ENCODE data around the gene COX14. TPM values are rescaled to one million over a fixed set of nuclear protein-coding genes. Genes with fewer than 3 reads are reported as not detected.
A peak's percentile ranks its signal among the peaks of the same experiment; 100 is the strongest.

The COX14 gene
- total RNA-seq, 1 experiment from 2014 or later, result 74.5 TPM

DNA sequence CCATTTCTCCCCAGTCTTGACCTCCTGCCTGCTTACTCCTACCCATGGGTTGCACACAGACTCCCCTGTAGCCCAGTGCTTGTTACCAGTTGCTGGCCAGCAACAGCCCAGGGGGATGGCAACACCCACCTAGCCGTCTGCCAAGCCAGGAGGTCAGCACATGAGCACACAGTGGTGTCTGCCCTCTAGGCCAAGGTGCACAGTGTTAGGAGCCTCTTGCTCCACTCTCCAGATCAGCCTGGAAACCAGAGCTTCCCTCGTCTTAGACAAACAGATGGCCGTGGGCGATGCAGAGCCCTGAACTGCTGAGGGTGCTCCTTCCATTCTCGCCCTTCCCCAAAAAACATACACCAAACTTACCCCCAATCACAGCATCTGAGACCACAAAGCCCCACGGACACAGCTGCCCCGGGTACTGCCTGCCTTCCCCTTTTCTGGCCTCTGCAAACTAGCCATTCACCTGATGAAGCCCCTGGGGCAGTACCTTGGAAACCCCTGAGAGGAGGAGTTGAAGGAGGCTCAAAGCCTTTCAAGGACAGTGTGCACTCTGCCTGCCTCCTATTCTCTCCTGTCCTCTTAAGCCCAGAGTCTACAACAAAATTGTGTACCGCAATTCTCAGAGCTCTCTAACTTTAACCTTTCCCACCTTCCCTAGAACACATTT lies 9.3 kb upstream of the COX14 start:
- in situ Hi-C loops (cut with HindIII; ENCODE audit: low pct_unique_long_range_greater_than_20kb, low sequenced_read_pairs) (no loop called here), intact Hi-C loops (cut with micrococcal nuclease; ENCODE audit: unreplicated experiment) (no loop called here)
- ChIA-PET POLR2A (interaction anchor here (0.6 kb wide), 1 partner anchor 13 kb away, joined by 3 read pairs; no protein-coding TSS in a partner anchor), CTCF (interaction anchor here (0.5 to 2.5 kb wide), 3 partner anchors 9 to 212 kb away, joined by 4 to 12 read pairs (median 4); partner anchors contain the start of gene COX14)
- Histone ChIP-seq H3K27me3 (ENCODE audit: control insufficient read depth, insufficient read depth, low read length) (no peaks in the 10 kb centered on the region), H3K4me1 (ENCODE audit: control insufficient read depth, insufficient read depth, low read length) (peaks cover 7% of the 10 kb centered on the region; the same call in 1 of the 2 replicates), H3K9me3 (ENCODE audit: control insufficient read depth, insufficient read depth, low read depth, low read length) (no peaks in the 10 kb centered on the region), H3K27ac (ENCODE audit: low read length) (no peak overlapping the region), H3K4me3 (ENCODE audit: low read depth in 2 of 2, low read length in 2 of 2) (no peak overlapping the region), H3K36me3 (ENCODE audit: control insufficient read depth, insufficient read depth, low read length) (no peaks in the 10 kb centered on the region)
- ATAC-seq (peak; percentile 37), DNase-seq (ENCODE audit: low read depth, low spot score) (no peak)
- no TSS peak for BruUV-seq (replicated peaks)
- 0 out of 2 replicates have a peak, but pooled peaks have one; percentile 13 for TF ChIP-seq POLR2AphosphoS5 (IDR thresholded peaks at IDR 0.05; ENCODE audit: low read depth, low read length)
- TF ChIP-seq TCF7L2 (IDR thresholded peaks at IDR 0.05; ENCODE audit: low read depth, low read length), result no peak

DNA sequence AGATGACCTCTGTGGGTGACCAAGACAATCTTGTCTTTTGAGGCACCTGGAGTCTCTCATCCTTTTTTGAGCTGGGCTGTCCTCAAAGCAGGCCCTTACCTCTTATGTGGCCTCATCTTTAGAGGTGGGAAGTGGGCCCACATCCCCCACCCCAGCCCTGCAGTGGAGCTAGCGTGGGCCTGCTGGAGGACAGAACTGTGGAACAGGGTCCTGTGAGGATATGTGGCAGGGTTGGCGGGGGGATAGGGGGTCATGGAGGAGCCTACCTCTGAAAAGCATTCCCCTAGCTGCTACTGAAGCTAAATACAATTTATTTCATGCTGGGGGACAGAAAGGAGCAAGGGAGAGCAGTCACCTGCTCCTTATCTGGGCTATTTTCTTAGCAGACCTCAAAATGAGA lies 8.7 kb upstream of the COX14 start:
- Histone ChIP-seq H3K4me3 (ENCODE audit: low read depth in 2 of 2, low read length in 2 of 2) (no peak overlapping the region), H3K9me3 (ENCODE audit: control insufficient read depth, insufficient read depth, low read depth, low read length) (no peaks in the 10 kb centered on the region), H3K27ac (ENCODE audit: low read length) (no peak overlapping the region), H3K4me1 (ENCODE audit: control insufficient read depth, insufficient read depth, low read length) (peaks cover 7% of the 10 kb centered on the region; the same call in 1 of the 2 replicates), H3K36me3 (ENCODE audit: control insufficient read depth, insufficient read depth, low read length) (no peaks in the 10 kb centered on the region), H3K27me3 (ENCODE audit: control insufficient read depth, insufficient read depth, low read length) (no peaks in the 10 kb centered on the region)
- ATAC-seq (no peak), DNase-seq (ENCODE audit: low read depth, low spot score) (no peak)
- intact Hi-C loops (cut with micrococcal nuclease; ENCODE audit: unreplicated experiment), result no loop called here
- POLR2A ChIA-PET, result no interaction called here
- BruUV-seq (replicated peaks), result no TSS peak
- in situ Hi-C loops (cut with HindIII; ENCODE audit: low pct_unique_long_range_greater_than_20kb, low sequenced_read_pairs), result no loop called here
- TF ChIP-seq TCF7L2 (IDR thresholded peaks at IDR 0.05; ENCODE audit: low read depth, low read length) (no peak), SIN3A (IDR thresholded peaks at IDR 0.05; ENCODE audit: borderline replicate concordance, insufficient read depth, low read depth, low read length) (no peak), POLR2AphosphoS5 (IDR thresholded peaks at IDR 0.05; ENCODE audit: low read depth, low read length) (no peak)
- TF ChIP-seq, protein P1, sequence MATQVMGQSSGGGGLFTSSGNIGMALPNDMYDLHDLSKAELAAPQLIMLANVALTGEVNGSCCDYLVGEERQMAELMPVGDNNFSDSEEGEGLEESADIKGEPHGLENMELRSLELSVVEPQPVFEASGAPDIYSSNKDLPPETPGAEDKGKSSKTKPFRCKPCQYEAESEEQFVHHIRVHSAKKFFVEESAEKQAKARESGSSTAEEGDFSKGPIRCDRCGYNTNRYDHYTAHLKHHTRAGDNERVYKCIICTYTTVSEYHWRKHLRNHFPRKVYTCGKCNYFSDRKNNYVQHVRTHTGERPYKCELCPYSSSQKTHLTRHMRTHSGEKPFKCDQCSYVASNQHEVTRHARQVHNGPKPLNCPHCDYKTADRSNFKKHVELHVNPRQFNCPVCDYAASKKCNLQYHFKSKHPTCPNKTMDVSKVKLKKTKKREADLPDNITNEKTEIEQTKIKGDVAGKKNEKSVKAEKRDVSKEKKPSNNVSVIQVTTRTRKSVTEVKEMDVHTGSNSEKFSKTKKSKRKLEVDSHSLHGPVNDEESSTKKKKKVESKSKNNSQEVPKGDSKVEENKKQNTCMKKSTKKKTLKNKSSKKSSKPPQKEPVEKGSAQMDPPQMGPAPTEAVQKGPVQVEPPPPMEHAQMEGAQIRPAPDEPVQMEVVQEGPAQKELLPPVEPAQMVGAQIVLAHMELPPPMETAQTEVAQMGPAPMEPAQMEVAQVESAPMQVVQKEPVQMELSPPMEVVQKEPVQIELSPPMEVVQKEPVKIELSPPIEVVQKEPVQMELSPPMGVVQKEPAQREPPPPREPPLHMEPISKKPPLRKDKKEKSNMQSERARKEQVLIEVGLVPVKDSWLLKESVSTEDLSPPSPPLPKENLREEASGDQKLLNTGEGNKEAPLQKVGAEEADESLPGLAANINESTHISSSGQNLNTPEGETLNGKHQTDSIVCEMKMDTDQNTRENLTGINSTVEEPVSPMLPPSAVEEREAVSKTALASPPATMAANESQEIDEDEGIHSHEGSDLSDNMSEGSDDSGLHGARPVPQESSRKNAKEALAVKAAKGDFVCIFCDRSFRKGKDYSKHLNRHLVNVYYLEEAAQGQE (IDR thresholded peaks at IDR 0.05; ENCODE audit: insufficient read depth in 1 of 2, low read depth in 2 of 2, low read length in 1 of 2), result no peak
- TF ChIP-seq, protein P2, sequence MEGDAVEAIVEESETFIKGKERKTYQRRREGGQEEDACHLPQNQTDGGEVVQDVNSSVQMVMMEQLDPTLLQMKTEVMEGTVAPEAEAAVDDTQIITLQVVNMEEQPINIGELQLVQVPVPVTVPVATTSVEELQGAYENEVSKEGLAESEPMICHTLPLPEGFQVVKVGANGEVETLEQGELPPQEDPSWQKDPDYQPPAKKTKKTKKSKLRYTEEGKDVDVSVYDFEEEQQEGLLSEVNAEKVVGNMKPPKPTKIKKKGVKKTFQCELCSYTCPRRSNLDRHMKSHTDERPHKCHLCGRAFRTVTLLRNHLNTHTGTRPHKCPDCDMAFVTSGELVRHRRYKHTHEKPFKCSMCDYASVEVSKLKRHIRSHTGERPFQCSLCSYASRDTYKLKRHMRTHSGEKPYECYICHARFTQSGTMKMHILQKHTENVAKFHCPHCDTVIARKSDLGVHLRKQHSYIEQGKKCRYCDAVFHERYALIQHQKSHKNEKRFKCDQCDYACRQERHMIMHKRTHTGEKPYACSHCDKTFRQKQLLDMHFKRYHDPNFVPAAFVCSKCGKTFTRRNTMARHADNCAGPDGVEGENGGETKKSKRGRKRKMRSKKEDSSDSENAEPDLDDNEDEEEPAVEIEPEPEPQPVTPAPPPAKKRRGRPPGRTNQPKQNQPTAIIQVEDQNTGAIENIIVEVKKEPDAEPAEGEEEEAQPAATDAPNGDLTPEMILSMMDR (IDR thresholded peaks at IDR 0.05), result no peak
- CTCF ChIA-PET, result interaction anchor here (0.5 to 1.4 kb wide), 4 partner anchors 11 to 282 kb away, joined by 3 to 8 read pairs (median 4); no protein-coding TSS in a partner anchor
